T-helper 1 cell treated with Interleukin-12 subunit alpha and Interleukin-12 subunit beta and Interleukin-4 antibody, amounts not matched to agents 30 ng/mL and 1 ng/mL, for 36 hours (primary cell): ENCODE measurements around the gene DNAJC13. TPM values are rescaled to one million over a fixed set of nuclear protein-coding genes. Genes with fewer than 3 reads are reported as not detected.

ENCODE experiments used
- intact Hi-C: fragments of 100-400 bp; cut with micrococcal nuclease; formaldehyde crosslinking; loops from one replicate; pipeline ENCODE4 v1.15.1; 2024
- total RNA-seq: library from RNA; stranded (reverse); gene quantifications from 2 replicates; pipeline ENCODE4 v1.2.3, GENCODE V29; 2022

DNAJC13 gene
- total RNA-seq, 1 donor from 2014 or later, result 35.4 TPM

DNA sequence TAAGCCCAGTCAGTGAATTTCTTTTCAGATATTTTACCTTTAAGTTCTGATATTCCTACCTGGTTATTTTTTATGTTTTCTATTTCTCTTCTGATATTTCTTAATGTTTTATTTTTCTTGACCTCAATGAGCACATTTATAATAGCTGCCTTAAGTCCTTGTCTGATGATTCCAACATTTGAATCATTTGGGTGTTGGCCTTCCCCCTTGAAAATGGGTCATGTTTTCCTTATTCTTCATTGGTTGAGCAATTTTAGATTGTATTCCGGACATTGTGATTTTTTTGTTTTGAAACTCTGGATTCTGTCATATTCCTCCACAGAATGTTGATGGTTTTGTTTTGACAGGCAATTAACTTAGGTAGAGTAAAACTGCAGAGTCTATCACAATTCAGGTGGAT lies 170.1 kb downstream of the DNAJC13 start:
- intact Hi-C loops, result no loop called here

Other genes starting within 250 kb of the DNAJC13 start
- gene ACP3, start 100.1 kb upstream of the DNAJC13 start, total RNA-seq, result not detected in 2 replicates
- not detected in 2 replicates for gene ACKR4, start 179.8 kb downstream of the DNAJC13 start, total RNA-seq
- 14.1 and 17.5 TPM in 2 replicates for gene ACAD11, start 242.3 kb downstream of the DNAJC13 start, total RNA-seq
- gene UBA5, start 242.8 kb downstream of the DNAJC13 start, total RNA-seq, result 44.5 and 48.9 TPM in 2 replicates